Mesendoderm (in vitro differentiated cells): Measurements from ENCODE around the gene CCND2.

Experiments
- DNase-seq: peaks from one replicate; pipeline ENCODE4 v3.0.0; 2013
- H2AK5ac ChIP-seq: 2 replicates; pipeline ENCODE4 v1.6.1; 2013; ENCODE audit warnings: low read length, inconsistent platforms
- H2BK120ac ChIP-seq: 2 replicates; pipeline ENCODE4 v1.6.1; 2013; ENCODE audit warnings: low read depth, mild to moderate bottlenecking, low read length, moderate library complexity, mixed read lengths
- H2BK15ac ChIP-seq: replicated peaks from 2 replicates; pipeline ENCODE4 v1.6.1; 2013; ENCODE audit warnings: low read depth, mild to moderate bottlenecking, moderate library complexity
- H2BK5ac ChIP-seq: 2 replicates; pipeline ENCODE4 v1.6.1; 2013; ENCODE audit warnings: low read length, inconsistent platforms
- H3K18ac ChIP-seq: 2 replicates; pipeline ENCODE4 v1.6.1; 2013; ENCODE audit warnings: mild to moderate bottlenecking, low read length, mixed read lengths
- H3K23ac ChIP-seq: one replicate; pipeline ENCODE4 v1.6.1; 2013; ENCODE audit warnings: low read length
- H3K27ac ChIP-seq: 2 replicates; pipeline ENCODE4 v1.5.1; 2013; ENCODE audit warnings: low read depth, mild to moderate bottlenecking, inconsistent platforms, low read length, moderate library complexity
- H3K27me3 ChIP-seq: 2 replicates; pipeline ENCODE4 v1.6.1; 2013; ENCODE audit warnings: low read length, control low read depth, mild to moderate bottlenecking, inconsistent platforms; ENCODE audit not compliant: insufficient read depth, poor library complexity
- H3K36me3 ChIP-seq: 2 replicates; pipeline ENCODE4 v1.6.1; 2013; ENCODE audit warnings: low read length, inconsistent platforms; ENCODE audit not compliant: control insufficient read depth, insufficient read depth
- H3K4ac ChIP-seq: one replicate; pipeline ENCODE4 v1.6.1; 2013; ENCODE audit warnings: low read depth, mild to moderate bottlenecking, low read length, moderate library complexity
- H3K4me1 ChIP-seq: 2 replicates; pipeline ENCODE4 v1.6.1; 2013; ENCODE audit warnings: low read depth, low read length, inconsistent platforms; ENCODE audit not compliant: control insufficient read depth
- H3K4me2 ChIP-seq: 2 replicates; pipeline ENCODE4 v1.6.1; 2013; ENCODE audit warnings: low read length
- H3K4me3 ChIP-seq: 2 replicates; pipeline ENCODE4 v1.5.1; 2013; ENCODE audit warnings: mild to moderate bottlenecking, low read length
- H3K56ac ChIP-seq: one replicate; pipeline ENCODE4 v1.6.1; 2013; ENCODE audit warnings: low read length
- H3K79me1 ChIP-seq: 2 replicates; pipeline ENCODE4 v1.6.1; 2013; ENCODE audit warnings: low read length, inconsistent platforms
- H3K79me2 ChIP-seq: 2 replicates; pipeline ENCODE4 v1.6.1; 2013; ENCODE audit warnings: mild to moderate bottlenecking, low read length; ENCODE audit not compliant: control insufficient read depth, insufficient read depth
- H3K9ac ChIP-seq: 2 replicates; pipeline ENCODE4 v1.6.1; 2013; ENCODE audit warnings: low read length, inconsistent platforms
- H4K5ac ChIP-seq: one replicate; pipeline ENCODE4 v1.6.1; 2013; ENCODE audit warnings: low read length
- H4K8ac ChIP-seq: one replicate; pipeline ENCODE4 v1.6.1; 2013; ENCODE audit warnings: low read depth, mild to moderate bottlenecking, control low read depth, low read length, moderate library complexity
- WGBS: extraction: QIAGEN DNeasy Blood & Tissue Kit; methylation state at CpG from one replicate; pipeline ENCODE4 v1.1.7; 2013; ENCODE audit warnings: low lambda C conversion rate, missing lambda C conversion rate; ENCODE audit not compliant: insufficient coverage; ENCODE audit errors: extremely low coverage; 5-methylcytosine and 5-hydroxymethylcytosine counted together

The CCND2 gene

DNA sequence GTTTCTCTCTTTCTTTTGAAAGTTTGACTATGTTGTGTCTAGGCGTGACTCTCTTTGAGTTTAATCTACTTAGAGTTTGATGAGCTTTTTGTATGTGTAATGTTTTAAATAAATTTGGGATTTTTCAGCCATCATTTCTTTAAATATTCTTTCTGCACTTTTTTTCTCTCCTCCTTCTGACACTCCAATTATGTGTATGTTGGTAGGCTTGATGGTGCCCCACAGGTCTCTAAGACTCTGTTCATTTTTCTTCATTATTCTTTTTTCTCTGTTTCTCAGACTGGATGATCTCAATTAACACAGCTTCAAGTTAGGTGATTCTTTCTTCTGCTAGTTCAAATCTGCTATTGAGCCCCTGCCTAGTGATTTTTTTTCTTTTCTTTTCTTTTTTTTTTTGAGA lies 14.5 kb upstream of the CCND2 start:
- Histone ChIP-seq H3K23ac (no peak overlapping the region), H3K27ac (no peak overlapping the region), H3K56ac (no peak overlapping the region), H2AK5ac (no peak overlapping the region), H2BK5ac (no peak overlapping the region), H3K36me3 (no peaks in the 10 kb centered on the region), H3K18ac (no peak overlapping the region), H3K27me3 (no peaks in the 10 kb centered on the region), H3K79me1 (no peaks in the 10 kb centered on the region), H3K4ac (no peak overlapping the region), H3K9ac (no peak overlapping the region), H4K5ac (no peak overlapping the region), H2BK120ac (no peak overlapping the region), H2BK15ac (no peak overlapping the region), H3K4me1 (no peaks in the 10 kb centered on the region), H3K4me3 (no peak overlapping the region), H3K79me2 (no peaks in the 10 kb centered on the region), H4K8ac (no peak overlapping the region), H3K4me2 (no peak overlapping the region)
- DNase-seq = no peak
- no CpG with 5 or more reads among the region's 1 CpG for WGBS

DNA sequence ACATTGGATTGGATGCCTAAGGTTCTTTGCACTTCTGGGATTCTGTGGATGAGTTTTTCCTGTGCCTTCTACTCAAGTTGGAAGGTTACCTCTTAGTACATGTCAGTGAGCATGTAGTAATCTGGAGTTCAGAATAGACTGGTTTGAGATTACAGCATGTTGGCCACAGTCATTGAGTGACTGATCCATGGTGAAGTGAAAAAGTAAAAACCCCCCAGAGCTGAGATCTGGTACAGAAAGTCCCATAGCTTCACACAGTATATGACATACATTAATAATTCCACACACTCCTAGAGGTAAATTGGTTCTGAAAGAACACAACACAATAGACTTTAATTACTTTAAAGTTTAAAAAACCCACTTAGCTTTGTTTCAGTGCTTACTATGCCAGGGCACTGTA lies 11.9 kb upstream of the CCND2 start:
- Histone ChIP-seq H3K27ac (no peak overlapping the region), H3K4me2 (no peak overlapping the region), H4K8ac (no peak overlapping the region), H4K5ac (no peak overlapping the region), H3K9ac (no peak overlapping the region), H3K36me3 (no peaks in the 10 kb centered on the region), H3K4me3 (no peak overlapping the region), H3K79me1 (no peaks in the 10 kb centered on the region), H3K79me2 (no peaks in the 10 kb centered on the region), H2BK120ac (no peak overlapping the region), H3K27me3 (no peaks in the 10 kb centered on the region), H3K56ac (no peak overlapping the region), H2AK5ac (no peak overlapping the region), H3K23ac (no peak overlapping the region), H3K4me1 (no peaks in the 10 kb centered on the region), H3K4ac (no peak overlapping the region), H2BK5ac (no peak overlapping the region), H2BK15ac (no peak overlapping the region), H3K18ac (no peak overlapping the region)
- DNase-seq = no peak

DNA sequence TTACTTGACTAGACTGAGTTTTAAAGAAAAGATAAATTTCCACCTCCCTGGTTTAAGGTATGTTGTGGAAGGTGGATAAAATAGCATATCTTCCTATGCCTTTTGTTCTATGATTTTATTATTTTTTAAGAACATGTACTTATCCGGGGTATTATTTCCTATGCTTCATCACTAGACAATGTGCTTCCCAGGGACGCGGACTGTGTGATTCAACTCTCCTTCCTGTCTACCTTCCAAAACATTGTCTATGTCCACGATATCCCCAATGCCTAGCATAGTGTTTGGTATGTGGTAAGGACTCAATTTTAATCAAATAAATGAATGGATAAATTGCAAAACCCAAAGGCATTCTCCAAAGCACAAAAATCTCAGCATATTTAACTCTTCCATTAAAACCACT lies 8.3 kb upstream of the CCND2 start:
- no peak overlapping the region for H3K27ac ChIP-seq
- no peak overlapping the region for H2BK15ac ChIP-seq
- no CpG with 5 or more reads among the region's 4 CpGs for WGBS
- no peak overlapping the region for H3K4ac ChIP-seq
- H3K4me2 ChIP-seq = no peak overlapping the region
- H3K4me1 ChIP-seq = peaks cover 4% of the 10 kb centered on the region
- no peak overlapping the region for H3K4me3 ChIP-seq
- H2AK5ac ChIP-seq = no peak overlapping the region
- DNase-seq = no peak
- H3K36me3 ChIP-seq = no peaks in the 10 kb centered on the region
- H3K79me1 ChIP-seq = no peaks in the 10 kb centered on the region
- H3K18ac ChIP-seq = no peak overlapping the region
- no peaks in the 10 kb centered on the region for H3K79me2 ChIP-seq
- H4K5ac ChIP-seq = no peak overlapping the region
- no peaks in the 10 kb centered on the region for H3K27me3 ChIP-seq
- H3K23ac ChIP-seq = no peak overlapping the region
- H2BK5ac ChIP-seq = no peak overlapping the region
- H3K56ac ChIP-seq = no peak overlapping the region
- no peak overlapping the region for H2BK120ac ChIP-seq
- H3K9ac ChIP-seq = no peak overlapping the region
- no peak overlapping the region for H4K8ac ChIP-seq

DNA sequence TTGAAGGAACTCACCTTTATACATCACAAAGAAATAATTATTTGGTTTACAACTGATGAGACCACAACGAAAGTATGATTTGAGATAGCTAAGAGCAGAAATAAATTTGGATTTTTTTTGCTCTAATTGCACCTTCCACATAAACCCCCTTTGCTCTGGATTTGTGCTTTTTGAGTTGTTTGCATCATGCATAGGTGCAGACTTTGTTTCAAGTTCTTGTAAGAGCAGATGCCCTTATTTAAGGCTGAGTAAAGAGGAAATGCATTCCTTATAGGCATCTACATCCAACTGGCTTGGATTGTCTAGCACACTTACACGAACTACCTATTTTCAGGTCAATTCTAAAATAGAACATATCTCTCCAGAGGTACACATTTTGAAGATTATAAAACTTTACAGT lies 6.6 kb upstream of the CCND2 start:
- Histone ChIP-seq H3K9ac (no peak overlapping the region), H3K27ac (no peak overlapping the region), H3K27me3 (no peaks in the 10 kb centered on the region), H3K4me2 (no peak overlapping the region), H3K79me1 (no peaks in the 10 kb centered on the region), H4K8ac (no peak overlapping the region), H2BK15ac (no peak overlapping the region), H2BK5ac (no peak overlapping the region), H3K18ac (no peak overlapping the region), H4K5ac (no peak overlapping the region), H2AK5ac (no peak overlapping the region), H3K4me1 (peaks cover 4% of the 10 kb centered on the region), H2BK120ac (no peak overlapping the region), H3K4me3 (no peak overlapping the region), H3K4ac (no peak overlapping the region), H3K79me2 (no peaks in the 10 kb centered on the region), H3K56ac (no peak overlapping the region), H3K23ac (no peak overlapping the region), H3K36me3 (no peaks in the 10 kb centered on the region)
- WGBS = no CpG with 5 or more reads among the region's 2 CpGs
- DNase-seq = no peak

DNA sequence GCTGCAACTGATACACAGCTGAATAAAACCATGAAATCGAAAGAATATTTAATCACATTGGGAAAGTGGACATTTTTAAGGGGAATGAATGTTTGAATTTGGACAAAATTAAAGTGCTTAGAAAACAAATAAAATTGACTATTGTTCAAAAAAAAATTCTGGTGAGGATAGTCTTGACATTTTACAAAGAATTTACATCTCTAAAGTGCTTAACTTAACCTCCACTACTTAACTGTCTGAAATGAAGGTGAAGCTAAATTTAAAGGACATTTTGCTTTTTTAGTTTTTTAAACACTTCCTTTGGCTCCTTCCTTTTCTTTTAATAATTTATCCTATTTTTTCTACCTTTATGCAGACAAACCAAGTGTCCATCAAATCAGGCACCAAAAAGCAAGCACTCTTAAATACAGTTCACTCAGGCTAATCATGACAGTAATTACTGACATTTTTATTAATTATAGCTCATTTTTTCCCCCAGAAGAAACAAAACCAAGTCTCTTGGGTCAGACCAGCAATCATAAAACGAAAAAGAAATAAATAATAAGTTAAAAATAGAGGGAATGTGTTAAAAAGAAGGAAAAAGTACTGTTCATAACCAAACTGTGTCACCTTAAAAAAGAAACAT lies 5.7 kb upstream of the CCND2 start:
- DNase-seq = no peak
- no CpG with 5 or more reads among the region's 2 CpGs for WGBS

More for the DNA sequence above, 5.7 kb upstream of the CCND2 start:
- H3K23ac ChIP-seq = no peak overlapping the region
- H3K18ac ChIP-seq = no peak overlapping the region
- H3K36me3 ChIP-seq = no peaks in the 10 kb centered on the region
- H3K27ac ChIP-seq = no peak overlapping the region
- no peaks in the 10 kb centered on the region for H3K27me3 ChIP-seq
- H2AK5ac ChIP-seq = no peak overlapping the region
- H4K8ac ChIP-seq = no peak overlapping the region
- H3K79me1 ChIP-seq = no peaks in the 10 kb centered on the region
- H3K79me2 ChIP-seq = no peaks in the 10 kb centered on the region
- no peak overlapping the region for H4K5ac ChIP-seq
- no peak overlapping the region for H2BK5ac ChIP-seq
- H3K56ac ChIP-seq = no peak overlapping the region
- H3K9ac ChIP-seq = no peak overlapping the region
- H3K4me1 ChIP-seq = peaks cover 4% of the 10 kb centered on the region
- no peak overlapping the region for H2BK15ac ChIP-seq
- H3K4me2 ChIP-seq = no peak overlapping the region
- H3K4me3 ChIP-seq = no peak overlapping the region
- H2BK120ac ChIP-seq = no peak overlapping the region
- H3K4ac ChIP-seq = no peak overlapping the region
